ENCODE measurements around the gene MIEF1.

The MIEF1 gene

GRCh38 chr22:39535357-39535725 is 33.3 kb downstream of the MIEF1 start (continued):
- TF ChIP-seq ZFP3 (CRISPR knock-in tag; IDR thresholded peaks at IDR 0.05), result no peak
- TF ChIP-seq ISL1 (CRISPR knock-in tag; IDR thresholded peaks at IDR 0.05), result no peak
- no peak for TF ChIP-seq ZNF565 (CRISPR knock-in tag; conservative IDR thresholded peaks at IDR 0.05; ENCODE audit: low read depth)

- ATAC-seq, result no peak
- TF ChIP-seq CSRNP3 (CRISPR knock-in tag; IDR thresholded peaks at IDR 0.05) (no peak), ZC3H10 (CRISPR knock-in tag; IDR thresholded peaks at IDR 0.05) (no peak), PPARA (CRISPR knock-in tag; IDR thresholded peaks at IDR 0.05; ENCODE audit: borderline replicate concordance) (no peak), OSR1 (CRISPR knock-in tag; IDR thresholded peaks at IDR 0.05) (no peak), SNAI2 (CRISPR knock-in tag; IDR thresholded peaks at IDR 0.05) (no peak), ARNTL (CRISPR knock-in tag; IDR thresholded peaks at IDR 0.05; ENCODE audit: borderline replicate concordance, low read depth) (no peak), ZFP30 (CRISPR knock-in tag; IDR thresholded peaks at IDR 0.05) (no peak), ZNF565 (CRISPR knock-in tag; conservative IDR thresholded peaks at IDR 0.05; ENCODE audit: low read depth) (no peak), ZNF70 (CRISPR knock-in tag; IDR thresholded peaks at IDR 0.05) (no peak), RARB (CRISPR knock-in tag; IDR thresholded peaks at IDR 0.05) (no peak), GLIS3 (CRISPR knock-in tag; IDR thresholded peaks at IDR 0.05) (no peak), POU6F1 (CRISPR knock-in tag; IDR thresholded peaks at IDR 0.05; ENCODE audit: borderline replicate concordance, low read depth) (no peak), ISL1 (CRISPR knock-in tag; IDR thresholded peaks at IDR 0.05) (no peak)
Measured at GRCh38 chr22:39535831-39536449, 33.9 kb downstream of the MIEF1 start.

GRCh38 chr22:39536711-39537110 is 34.6 kb downstream of the MIEF1 start:
- TF ChIP-seq PPARA (CRISPR knock-in tag; IDR thresholded peaks at IDR 0.05; ENCODE audit: borderline replicate concordance) (no peak), ISL1 (CRISPR knock-in tag; IDR thresholded peaks at IDR 0.05) (no peak), GLIS3 (CRISPR knock-in tag; IDR thresholded peaks at IDR 0.05) (no peak), CSDC2 (CRISPR knock-in tag; IDR thresholded peaks at IDR 0.05) (no peak), ZFP30 (CRISPR knock-in tag; IDR thresholded peaks at IDR 0.05) (no peak), TOX (CRISPR knock-in tag; IDR thresholded peaks at IDR 0.05; ENCODE audit: borderline replicate concordance) (no peak), ESRRG (CRISPR knock-in tag; IDR thresholded peaks at IDR 0.05) (no peak), ZC3H10 (CRISPR knock-in tag; IDR thresholded peaks at IDR 0.05) (no peak), CSRNP3 (CRISPR knock-in tag; IDR thresholded peaks at IDR 0.05) (no peak), CREB5 (CRISPR knock-in tag; IDR thresholded peaks at IDR 0.05; ENCODE audit: low read depth) (no peak), POU6F1 (CRISPR knock-in tag; IDR thresholded peaks at IDR 0.05; ENCODE audit: borderline replicate concordance, low read depth) (no peak)
- ATAC-seq, result no peak

- no peak for ATAC-seq
- no peak for TF ChIP-seq BACH2 (CRISPR knock-in tag; IDR thresholded peaks at IDR 0.05; ENCODE audit: borderline replicate concordance)
- TF ChIP-seq ZFP30 (CRISPR knock-in tag; IDR thresholded peaks at IDR 0.05), result no peak
- TF ChIP-seq TSHZ2 (CRISPR knock-in tag; IDR thresholded peaks at IDR 0.05), result no peak
- no peak for TF ChIP-seq POU6F1 (CRISPR knock-in tag; IDR thresholded peaks at IDR 0.05; ENCODE audit: borderline replicate concordance, low read depth)
- TF ChIP-seq SNAI2 (CRISPR knock-in tag; IDR thresholded peaks at IDR 0.05), result no peak
- TF ChIP-seq PPARA (CRISPR knock-in tag; IDR thresholded peaks at IDR 0.05; ENCODE audit: borderline replicate concordance), result no peak
- TF ChIP-seq ISL1 (CRISPR knock-in tag; IDR thresholded peaks at IDR 0.05), result no peak
- TF ChIP-seq CSDC2 (CRISPR knock-in tag; IDR thresholded peaks at IDR 0.05), result no peak
- TF ChIP-seq TOX (CRISPR knock-in tag; IDR thresholded peaks at IDR 0.05; ENCODE audit: borderline replicate concordance), result no peak
- TF ChIP-seq GLIS3 (CRISPR knock-in tag; IDR thresholded peaks at IDR 0.05), result no peak
- no peak for TF ChIP-seq OSR1 (CRISPR knock-in tag; IDR thresholded peaks at IDR 0.05)
- no peak for TF ChIP-seq ZNF8 (CRISPR knock-in tag; IDR thresholded peaks at IDR 0.05)
- TF ChIP-seq ZFP3 (CRISPR knock-in tag; IDR thresholded peaks at IDR 0.05), result no peak
- TF ChIP-seq ARNTL (CRISPR knock-in tag; IDR thresholded peaks at IDR 0.05; ENCODE audit: borderline replicate concordance, low read depth), result no peak
- no peak for TF ChIP-seq ZNF565 (CRISPR knock-in tag; conservative IDR thresholded peaks at IDR 0.05; ENCODE audit: low read depth)
- TF ChIP-seq RARB (CRISPR knock-in tag; IDR thresholded peaks at IDR 0.05), result no peak
Measured at GRCh38 chr22:39537975-39538374, 35.9 kb downstream of the MIEF1 start.

All from SK-N-SH treated with all-trans-retinoic acid at 6 μM for 48 hours (cell line).